ENCODE data around the gene DUS1L.

Gene DUS1L

GRCh38 chr17:82055023-82055964 lies 10.3 kb downstream of the DUS1L start:
- DNase-seq: no peak

- no peak for DNase-seq
Observed at GRCh38 chr17:82054351-82055022, 11.1 kb downstream of the DUS1L start.

- DNase-seq: no peak
Observed at GRCh38 chr17:82053556-82054263, 11.9 kb downstream of the DUS1L start.

GRCh38 chr17:82053130-82053529 lies 12.5 kb downstream of the DUS1L start:
- DNase-seq: no peak

GRCh38 chr17:82052638-82053059 lies 13.0 kb downstream of the DUS1L start:
- DNase-seq: no peak

- peak; percentile 69 for DNase-seq
Observed at GRCh38 chr17:82051776-82052637, 13.6 kb downstream of the DUS1L start, which contains the start of the genes GPS1 and RFNG. GPS1 (plus strand) TSS chr17:82051898; CDS start chr17:82051932, 34 bp downstream. RFNG (minus strand) TSS chr17:82051811; CDS start chr17:82051766, 45 bp downstream.

- no peak for DNase-seq
Observed at GRCh38 chr17:82050761-82051641, 14.6 kb downstream of the DUS1L start.

GRCh38 chr17:82050152-82050760 lies 15.3 kb downstream of the DUS1L start:
- DNase-seq: no peak

GRCh38 chr17:82049521-82049971 lies 16.1 kb downstream of the DUS1L start:
- no peak for DNase-seq

GRCh38 chr17:82049106-82049505 lies 16.5 kb downstream of the DUS1L start:
- no peak for DNase-seq

- DNase-seq: no peak
Observed at GRCh38 chr17:82048571-82048971, 17.0 kb downstream of the DUS1L start.

GRCh38 chr17:82047914-82048570 lies 17.6 kb downstream of the DUS1L start:
- no peak for DNase-seq

GRCh38 chr17:82047379-82047778 lies 18.2 kb downstream of the DUS1L start:
- no peak for DNase-seq

- no peak for DNase-seq
Observed at GRCh38 chr17:82046903-82047302, 18.7 kb downstream of the DUS1L start.

- no peak for DNase-seq
Observed at GRCh38 chr17:82045936-82046484, 19.6 kb downstream of the DUS1L start.

GRCh38 chr17:82043507-82043906 lies 22.1 kb downstream of the DUS1L start:
- DNase-seq: no peak

GRCh38 chr17:82042649-82043048 lies 23.0 kb downstream of the DUS1L start:
- no peak for DNase-seq

- DNase-seq: no peak
Observed at GRCh38 chr17:82041144-82041814, 24.3 kb downstream of the DUS1L start.

GRCh38 chr17:82039695-82040299 lies 25.8 kb downstream of the DUS1L start:
- DNase-seq: no peak

Data from NCI-H774 (cell line).